Measurements from ENCODE around the gene PTPRF.
A peak's percentile ranks its signal among the peaks of the same experiment; 100 is the strongest.
"Not testable (repeated sequence)": the region's sequence is repeated elsewhere in the genome, so short reads cannot be mapped to it uniquely, and the experiment has no call there.

The PTPRF gene

DNA sequence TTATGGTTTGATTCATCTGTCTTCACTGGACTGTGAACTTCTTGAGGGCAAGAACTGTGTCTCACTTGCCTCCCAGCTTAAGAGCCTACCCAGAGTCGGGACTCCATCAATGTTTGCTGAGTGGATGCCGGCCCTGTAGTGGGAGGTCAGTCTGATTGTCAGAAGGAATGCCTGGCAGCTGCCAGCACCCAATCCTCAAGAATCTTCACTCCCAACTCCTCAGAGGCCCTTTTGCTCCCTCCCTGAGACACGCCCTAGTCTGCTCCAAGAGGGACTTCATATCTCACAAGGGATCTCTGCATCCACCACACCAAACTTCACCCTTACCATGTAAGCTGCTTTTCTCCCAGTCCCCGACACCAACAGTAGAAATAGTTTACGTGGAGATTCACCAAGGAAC is 104.0 kb downstream of the PTPRF start:
- DNase-seq (ENCODE audit: low read depth) = no peak

DNA sequence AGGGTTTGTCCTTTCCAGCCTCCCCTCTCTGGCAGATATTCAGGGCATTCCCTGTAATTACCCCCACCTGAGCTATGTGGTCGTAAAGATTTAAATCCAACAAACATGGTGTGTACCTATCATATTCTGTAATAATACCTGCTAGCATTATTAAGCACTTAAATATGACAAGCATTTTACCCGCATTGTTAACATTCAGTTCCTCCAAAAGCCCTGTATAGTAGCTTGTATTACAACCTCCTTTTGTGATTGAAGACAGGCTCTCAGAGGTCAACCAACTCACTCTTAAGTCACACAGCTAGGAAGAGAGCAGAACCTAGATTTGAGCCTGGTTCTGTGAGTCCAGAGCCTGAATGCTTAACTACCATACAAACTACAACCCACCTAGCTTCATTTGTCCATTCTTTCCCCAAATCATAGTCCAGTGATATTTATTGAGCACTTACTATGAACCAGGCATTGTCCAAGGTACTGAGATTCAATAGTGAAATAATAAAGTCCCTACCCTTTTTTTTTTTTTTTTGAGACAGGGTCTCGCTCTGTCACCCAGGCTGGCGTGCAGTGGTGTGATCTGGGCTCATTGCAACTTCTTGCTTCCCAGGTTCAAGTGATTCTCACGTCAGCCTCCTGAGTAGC is 105.4 kb downstream of the PTPRF start:
- DNase-seq (ENCODE audit: low read depth) = no peak

DNA sequence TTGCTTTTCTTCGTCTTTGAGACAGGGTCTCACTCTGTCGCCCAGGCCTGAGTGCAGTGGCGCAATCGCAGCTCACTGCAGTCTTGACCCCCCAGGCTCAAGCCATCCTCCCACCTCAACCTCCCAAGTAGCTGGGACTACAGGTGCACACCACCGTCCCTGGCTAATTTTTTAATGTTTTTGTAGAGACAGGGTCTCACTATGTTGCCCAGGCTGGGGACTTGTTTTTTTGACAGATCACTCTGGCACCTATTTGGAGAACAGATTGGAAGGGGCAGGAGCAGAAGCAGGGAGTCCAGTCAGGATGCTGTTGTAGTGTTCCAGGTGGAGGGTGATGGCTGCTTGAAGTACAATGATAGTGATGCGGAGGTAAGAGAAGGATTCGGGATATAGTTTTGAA is 106.6 kb downstream of the PTPRF start:
- DNase-seq (ENCODE audit: low read depth) = no peak

DNA sequence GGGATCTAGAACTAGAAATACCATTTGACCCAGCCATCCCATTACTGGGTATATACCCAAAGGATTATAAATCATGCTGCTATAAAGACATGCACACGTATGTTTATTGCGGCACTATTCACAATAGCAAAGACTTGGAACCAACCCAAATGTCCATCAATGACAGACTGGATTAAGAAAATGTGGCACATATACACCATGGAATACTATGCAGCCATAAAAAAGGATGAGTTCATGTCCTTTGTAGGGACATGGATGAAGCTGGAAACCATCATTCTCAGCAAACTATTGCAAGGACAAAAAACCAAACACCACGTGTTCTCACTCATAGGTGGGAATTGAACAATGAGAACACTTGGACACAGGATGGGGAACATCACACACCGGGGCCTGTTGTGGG is 107.7 kb downstream of the PTPRF start:
- not testable (repeated sequence) for DNase-seq (ENCODE audit: low read depth)

DNA sequence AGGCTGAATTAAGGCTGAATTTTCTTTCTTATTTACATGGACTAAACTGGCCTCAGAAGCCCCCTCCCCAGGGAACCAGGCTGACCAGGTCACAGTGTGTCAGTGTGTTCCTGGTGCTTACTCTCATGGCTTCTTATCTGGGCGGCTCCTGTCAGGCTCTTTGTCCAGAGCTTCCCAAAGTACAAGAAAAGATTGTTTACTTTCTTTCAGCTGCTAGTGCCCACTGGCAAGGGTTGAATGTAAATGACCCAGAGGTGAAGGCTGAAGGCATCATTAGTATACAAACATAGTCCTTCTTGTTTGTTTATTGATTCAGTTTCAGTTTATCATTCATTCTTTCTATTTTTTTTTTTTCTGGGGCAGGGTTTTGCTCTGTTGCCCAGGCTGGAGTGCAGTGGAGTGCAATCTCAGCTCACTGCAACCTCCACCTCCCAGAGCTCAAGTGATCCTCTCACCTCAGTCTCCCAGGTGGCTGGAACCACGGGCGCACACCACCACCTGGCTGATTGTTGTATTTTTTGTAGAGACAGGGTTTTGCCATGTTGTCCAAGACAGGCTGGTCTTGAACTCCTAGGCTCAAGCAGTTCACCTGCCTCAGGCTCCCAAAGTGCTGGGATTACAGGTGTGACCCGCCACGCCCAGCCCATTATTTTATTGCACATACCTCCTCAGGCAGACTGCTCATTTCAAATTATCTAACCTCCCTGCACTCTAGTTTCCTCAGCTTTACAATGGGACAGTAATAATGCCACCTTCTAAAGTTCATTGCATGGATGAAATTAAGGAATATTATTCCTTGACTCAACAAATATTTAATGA is 109.5 kb downstream of the PTPRF start:
- DNase-seq (ENCODE audit: low read depth) = no peak

DNA sequence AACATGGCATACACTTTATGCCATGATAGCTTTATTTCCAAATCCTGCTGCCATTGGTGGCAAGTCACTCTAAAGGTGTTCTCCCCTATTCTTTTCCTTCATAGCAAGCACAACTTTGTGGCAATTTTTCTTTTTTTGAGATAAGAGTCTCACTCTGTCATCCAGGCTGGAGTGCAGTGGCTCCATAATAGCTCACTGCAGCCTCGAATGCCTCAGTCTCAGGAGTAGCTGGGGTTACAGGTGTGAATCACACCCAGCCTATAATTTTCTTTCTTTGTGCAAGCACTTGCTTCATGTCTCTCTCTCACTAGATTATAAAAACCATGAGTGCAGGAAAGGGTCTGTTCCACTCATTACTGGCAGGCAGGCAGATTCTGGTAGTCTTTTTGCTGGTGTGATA is 113.9 kb downstream of the PTPRF start:
- DNase-seq (ENCODE audit: low read depth) = no peak

DNA sequence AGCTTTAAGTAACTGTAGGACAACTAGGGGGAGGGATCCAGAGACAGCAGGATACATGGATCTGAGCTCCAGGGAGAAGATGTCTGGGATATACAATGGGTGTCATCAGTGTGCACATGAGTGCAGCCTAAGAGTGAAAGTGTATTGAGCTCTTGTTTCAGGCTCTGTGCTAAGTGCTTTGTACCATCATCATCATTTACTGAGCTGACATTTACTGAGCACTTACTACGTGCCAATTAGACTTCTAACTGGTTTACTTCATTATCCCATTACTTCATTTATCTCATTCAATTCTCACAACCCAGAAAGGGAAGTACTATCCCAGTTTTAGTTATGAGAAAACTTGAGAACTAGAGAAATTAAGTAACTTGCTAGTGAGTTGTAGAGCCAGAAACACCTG is 114.8 kb downstream of the PTPRF start:
- no peak for DNase-seq (ENCODE audit: low read depth)

DNA sequence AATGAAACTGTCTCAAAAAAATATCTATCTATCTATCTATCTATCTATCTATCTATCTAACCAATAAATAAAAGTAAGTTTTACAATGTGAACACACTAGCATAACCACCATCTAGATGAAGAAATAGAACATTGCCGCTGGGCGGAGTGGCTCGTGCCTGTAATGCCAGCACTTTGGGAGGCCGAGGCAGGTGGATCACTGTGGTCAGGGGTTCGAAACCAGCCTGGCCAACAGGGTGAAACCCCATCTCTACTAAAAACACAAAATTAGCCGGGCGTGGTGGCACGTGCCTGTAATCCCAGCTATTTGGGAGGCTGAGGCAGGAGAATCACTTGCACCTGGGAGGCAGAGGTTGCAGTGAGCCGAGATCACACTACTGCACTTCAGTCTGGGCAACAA is 116.6 kb downstream of the PTPRF start:
- not testable (repeated sequence) for DNase-seq (ENCODE audit: low read depth)

DNA sequence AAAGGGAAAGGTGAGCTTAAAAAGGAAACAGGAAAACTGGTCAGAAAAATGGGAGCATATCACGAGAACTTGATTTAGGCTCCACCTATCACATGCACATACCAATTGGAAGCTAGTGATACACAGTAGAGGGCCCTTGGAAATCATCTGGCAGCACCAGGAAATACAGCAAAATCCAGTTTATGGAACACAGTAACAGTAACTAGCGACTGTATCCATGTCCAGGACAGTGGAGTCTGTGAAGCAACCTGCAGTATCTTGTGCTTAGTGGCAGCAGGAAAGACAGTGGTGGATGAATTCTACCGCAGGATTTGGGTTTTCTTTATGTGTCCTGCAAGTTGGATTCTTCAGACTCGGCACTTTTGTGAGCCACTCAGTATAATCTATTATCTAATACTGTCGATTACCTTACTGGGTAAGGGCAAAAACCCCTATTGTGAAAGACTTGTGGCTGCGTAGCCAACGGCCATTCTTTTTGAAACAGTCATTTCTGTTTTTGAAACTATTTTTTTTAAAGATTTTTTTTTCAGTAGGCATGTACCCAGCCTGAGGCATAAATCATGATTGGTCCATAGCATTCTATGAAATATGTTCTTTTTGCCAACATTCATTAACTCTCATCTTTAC is 117.7 kb downstream of the PTPRF start:
- DNase-seq (ENCODE audit: low read depth) = no peak

DNA sequence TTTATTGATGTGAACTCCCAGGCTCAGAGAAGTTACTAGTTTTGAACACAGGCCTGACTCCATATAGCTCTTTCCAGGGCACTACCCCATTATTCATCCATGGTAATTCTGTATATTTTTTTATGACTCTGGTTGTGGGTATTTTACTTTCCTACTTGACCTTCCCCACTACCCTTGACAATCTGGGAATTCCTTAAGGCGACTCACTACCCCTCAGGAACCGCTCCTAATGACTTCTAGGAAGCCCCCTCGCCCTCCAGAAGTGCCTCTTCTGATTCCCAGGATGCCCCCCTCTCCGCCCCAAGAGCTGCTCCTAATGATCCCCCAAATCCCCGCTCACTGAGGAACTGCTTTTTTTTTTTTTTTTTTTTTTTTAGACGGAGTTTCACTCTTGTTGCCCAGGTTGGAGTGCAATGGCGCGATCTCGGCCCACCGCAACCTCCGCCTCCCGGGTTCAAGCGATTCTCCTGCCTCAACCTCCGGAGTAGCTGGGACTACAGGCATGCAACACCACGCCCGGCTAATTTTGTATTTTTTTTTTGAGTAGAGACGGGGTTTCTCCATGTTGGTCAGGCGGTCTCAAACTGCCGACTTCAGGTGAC is 118.3 kb downstream of the PTPRF start:
- DNase-seq (ENCODE audit: low read depth) = no peak

DNA sequence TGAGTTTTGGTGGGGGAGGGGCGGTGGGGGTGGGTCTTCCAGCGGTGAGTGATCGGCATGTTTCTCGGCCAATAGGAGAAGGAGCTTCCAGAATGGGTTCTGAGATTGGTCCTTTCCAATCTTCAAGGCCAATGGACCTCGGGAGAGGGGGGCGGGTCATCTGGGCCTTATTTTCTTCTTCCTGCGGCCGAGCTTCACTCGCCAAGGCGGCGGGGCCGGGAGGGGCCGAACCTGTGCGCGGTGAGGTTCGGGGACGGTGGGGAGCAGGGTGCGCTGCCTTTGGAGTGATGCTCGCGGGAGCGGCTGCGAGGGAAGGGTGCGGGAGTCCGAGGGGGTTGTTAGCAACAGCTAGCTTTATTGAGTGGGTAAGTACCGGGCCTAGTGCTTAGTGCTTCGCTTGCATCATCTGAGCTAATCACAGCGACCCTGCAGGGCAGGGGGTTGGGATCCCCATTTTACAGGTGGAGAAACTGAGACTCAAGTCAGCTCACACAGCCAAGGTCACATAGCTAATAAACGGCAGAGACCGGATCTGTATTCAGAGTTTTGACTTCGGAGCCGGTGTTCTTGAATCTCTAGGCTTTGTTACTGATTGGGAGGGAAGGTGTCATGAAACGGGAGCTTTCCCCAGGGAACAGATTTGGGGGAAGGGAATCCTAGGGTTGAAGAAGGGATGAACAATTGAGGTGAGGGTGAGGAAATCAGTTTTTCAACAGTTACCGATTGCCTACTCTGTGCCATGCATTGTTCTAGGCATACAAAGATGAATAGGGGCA is 119.8 kb downstream of the PTPRF start:
- peak; percentile 97 for DNase-seq (ENCODE audit: low read depth)

DNA sequence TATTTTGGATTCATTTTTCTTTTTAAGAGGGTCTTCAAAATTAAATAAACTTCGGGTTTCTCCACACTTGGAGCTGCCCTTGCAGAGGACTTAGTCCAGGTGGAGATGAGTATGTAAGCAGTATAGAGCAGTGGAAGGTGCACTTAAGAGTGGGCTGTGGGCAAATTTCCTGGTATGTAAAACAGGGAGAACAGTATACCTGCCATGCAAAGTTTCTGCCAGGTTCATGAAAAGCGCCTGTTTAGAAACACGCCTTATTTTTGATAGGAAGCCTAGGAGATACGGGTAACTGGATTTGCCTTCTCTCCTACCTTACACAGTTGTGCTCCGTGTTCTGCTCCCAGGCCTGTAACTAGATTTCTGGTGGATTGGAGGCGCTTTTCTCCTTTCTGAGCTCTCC is 120.5 kb downstream of the PTPRF start:
- DNase-seq (ENCODE audit: low read depth) = no peak

DNA sequence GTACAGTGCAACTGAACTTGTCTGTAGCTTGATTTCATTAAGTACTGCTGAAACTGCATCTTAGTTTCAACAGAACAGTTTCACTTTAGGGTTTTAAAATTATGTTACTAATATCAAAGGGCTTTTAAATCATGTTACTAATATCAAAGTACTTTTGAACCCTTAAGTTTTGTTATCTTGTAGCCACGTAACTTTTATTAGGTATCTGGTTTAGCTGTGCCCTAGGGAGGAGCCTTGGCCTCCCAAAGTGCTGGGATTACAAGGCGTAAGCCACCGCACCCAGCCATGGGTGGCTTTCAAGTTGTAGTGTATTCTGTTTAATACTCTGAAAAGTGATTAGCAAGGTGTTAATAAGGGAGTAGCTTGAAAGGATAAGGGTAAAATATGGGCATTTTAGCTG is 121.2 kb downstream of the PTPRF start:
- no peak for DNase-seq (ENCODE audit: low read depth)

DNA sequence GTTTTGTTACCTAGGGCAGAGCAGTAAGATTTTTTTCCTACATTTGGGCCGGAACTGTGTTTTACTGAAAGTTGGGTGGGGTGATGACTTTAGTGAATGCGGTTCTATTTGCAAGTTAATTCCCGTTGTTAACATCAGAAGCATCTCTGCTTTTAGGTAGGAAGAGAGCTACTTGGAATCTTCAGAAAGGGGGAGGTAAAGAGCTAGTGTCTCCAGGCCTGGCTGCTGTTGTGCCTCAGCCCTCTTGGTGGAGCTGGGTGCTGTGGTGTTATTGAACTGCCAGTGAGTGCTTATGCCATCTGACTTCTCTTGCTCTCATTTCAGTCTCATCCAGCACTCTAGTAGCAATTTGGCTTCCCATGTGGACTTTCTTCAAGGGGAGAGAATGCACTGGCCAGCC is 122.7 kb downstream of the PTPRF start:
- DNase-seq (ENCODE audit: low read depth) = peak; percentile 22

DNA sequence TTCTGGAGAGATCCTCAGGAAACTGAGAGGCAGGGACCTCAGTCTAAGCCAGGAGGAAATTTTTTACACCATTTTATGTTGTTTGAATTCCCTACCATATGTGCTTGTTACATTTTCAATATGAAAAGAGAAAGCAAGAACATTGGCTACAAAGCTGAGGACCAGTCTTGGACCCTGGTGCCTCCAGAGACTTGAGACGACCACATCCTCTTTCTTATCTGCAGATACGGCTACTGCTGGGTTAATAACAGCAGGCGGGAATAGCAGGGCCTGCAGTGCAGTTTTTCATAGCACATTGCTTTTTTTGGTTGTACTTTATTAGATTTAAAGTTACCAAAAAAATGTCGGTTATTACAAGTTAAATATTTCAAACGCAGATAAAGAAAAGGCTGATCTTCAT is 123.2 kb downstream of the PTPRF start:
- peak; percentile 60 for DNase-seq (ENCODE audit: low read depth)

DNA sequence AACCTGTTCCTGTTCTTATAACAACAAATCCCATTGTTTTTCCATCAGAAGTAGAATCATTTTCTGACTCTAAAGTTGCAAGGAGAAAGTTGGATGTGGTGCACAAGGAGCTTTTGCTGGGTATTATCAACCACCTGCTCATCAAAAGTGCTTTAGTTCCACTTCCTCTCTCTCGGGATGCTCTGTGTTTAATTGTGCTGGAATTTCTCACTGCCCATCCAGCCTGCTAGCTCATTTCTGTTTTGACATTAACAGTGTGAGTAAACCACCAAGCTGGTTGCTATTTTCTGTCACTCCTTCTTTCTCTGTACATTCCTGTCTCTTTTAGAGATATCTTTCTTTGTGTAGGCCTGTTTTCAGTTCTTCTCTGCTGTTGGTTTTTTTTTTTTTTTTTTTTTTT is 125.3 kb downstream of the PTPRF start:
- DNase-seq (ENCODE audit: low read depth) = no peak

DNA sequence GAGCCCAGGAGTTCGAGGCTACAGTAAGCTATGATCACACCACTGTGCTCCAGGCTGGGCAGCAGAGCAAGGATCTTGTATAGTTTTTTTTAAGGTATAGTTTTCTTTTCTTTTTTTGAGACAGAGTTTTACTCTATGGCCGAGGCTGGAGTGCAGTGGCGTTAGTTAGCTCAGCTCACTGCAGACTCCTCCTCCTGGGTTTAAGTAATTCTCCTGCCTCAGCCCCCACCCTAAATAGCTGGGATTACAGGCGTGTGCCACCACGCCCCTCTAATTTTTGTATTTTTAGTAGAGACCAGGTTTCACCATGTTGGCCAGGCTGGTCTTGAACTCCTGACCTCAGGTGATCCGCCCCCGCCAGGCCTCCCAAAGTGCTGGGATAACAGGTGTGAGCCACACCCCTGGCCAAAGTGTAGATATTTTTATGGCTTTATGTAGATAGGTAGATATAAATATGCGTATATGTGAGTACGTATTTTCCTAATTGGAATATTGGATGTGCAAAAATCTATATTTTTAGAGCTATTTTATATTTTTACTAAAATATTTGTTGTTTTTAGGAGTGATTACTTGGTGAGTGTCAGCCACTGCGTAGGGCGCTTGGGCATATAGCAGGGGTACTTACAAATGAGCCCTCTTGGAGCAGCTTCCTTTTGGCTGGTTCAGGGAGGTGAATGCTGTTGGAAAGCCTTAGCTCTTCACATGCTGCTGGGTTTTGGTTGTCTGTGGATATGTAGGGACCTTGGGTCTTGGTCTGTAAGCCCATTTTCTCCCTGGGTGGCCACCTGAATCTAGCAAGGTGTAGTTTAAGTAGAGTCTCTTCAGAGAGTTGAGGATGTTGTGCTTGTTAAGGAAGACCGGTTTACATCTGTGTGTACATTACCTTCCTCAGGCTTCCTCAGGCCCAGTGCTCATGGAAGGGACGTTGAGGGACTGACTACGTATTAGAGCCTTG is 128.8 kb downstream of the PTPRF start:
- no peak for DNase-seq (ENCODE audit: low read depth)

DNA sequence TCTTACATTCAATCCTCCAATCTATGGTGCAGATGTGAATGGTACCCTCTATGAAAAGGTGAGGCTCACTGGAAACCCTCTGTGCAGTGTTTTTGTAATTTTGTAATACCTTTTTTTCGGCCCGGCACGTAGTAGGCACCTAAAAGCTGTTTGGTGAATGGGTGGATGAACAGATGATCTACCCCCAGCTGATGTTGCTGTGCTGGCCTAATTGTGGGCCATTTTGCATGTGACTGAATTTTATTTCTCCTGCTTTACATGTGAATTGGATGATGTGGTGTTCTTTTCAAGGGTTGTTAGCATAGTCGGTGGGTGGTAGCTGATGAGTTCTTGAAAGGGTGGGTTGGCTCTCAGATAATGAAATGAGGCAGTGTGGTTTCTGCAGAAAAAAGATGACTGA is 129.7 kb downstream of the PTPRF start:
- DNase-seq (ENCODE audit: low read depth) = no peak

DNA sequence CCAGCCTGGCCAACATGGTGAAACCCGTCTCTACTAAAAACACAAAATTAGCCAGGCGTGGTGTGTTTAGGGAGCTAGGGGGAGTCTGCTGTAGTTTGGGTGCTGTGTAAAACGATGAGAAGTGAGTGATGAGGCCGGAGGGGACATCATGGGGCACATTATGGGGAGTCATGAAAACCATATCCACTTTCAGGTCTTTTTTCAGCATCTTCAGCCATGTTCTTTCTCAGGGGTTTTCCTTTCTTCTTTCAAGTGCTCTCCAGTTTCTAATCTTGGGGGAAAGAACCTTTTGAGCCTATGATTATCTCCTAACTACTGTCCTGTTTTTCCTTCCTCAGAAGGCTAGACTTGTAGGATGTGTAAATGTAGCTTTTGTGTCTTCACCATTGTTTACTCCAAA is 133.7 kb downstream of the PTPRF start:
- no peak for DNase-seq (ENCODE audit: low read depth)

DNA sequence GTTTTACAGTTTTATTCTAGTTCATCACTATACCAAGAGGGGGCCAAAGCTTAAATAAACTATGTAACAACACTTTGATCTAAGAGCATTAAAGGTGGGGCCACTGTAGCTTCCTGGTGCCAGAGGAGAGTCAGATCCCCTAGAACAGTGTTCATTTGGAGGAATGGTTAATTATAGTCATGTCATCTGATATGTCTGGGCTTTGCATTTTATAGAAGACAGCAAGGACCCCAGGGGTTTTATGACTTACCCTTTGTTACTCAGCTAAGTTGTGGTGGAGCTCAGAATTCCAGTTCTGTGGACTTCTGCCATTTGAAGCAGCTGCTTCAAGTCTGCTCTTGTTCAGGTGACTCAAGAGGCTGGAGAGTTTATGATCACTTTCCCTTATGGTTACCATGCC is 135.9 kb downstream of the PTPRF start:
- DNase-seq (ENCODE audit: low read depth) = no peak

DNA sequence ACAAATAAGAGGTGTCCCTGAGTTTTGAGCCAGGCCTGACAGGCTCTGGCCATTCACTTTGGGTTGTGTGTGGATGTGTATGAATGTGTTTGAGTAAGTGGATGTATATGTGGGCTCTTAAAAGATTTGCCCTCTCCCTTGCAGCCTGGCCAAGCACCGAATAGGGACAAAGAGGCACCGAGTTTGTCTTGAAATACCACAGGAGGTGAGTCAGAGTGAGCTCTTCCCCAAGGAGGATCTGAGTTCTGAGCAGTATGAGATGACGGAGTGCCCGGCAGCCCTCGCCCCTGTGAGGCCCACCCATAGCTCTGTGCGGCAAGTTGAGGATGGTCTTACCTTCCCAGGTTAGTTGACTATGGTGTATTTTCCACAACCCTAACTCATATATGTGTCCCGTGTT is 138.3 kb downstream of the PTPRF start:
- DNase-seq (ENCODE audit: low read depth) = no peak
